ENCODE results near the gene GPALPP1.

DNA sequence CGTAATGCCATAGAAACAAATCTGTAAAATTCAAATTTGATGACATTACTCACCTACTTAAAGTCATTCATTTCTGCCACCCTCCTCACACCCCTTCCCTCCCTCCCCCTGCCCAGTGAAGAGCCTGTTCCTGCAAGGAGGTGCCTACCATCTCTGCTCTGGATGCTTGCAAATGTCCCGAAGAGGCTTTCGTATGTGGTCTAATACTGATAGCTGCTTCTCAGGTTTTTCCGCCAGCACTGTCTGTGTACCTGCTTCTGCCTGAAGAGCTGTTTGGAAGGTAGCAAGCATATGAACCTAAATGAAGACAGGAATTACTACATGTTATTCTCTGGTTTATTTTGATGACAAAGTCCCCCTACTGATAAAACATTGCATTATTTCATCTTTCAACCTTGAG, 57.1 kb downstream of the GPALPP1 start:
- TF ChIP-seq, protein P1, sequence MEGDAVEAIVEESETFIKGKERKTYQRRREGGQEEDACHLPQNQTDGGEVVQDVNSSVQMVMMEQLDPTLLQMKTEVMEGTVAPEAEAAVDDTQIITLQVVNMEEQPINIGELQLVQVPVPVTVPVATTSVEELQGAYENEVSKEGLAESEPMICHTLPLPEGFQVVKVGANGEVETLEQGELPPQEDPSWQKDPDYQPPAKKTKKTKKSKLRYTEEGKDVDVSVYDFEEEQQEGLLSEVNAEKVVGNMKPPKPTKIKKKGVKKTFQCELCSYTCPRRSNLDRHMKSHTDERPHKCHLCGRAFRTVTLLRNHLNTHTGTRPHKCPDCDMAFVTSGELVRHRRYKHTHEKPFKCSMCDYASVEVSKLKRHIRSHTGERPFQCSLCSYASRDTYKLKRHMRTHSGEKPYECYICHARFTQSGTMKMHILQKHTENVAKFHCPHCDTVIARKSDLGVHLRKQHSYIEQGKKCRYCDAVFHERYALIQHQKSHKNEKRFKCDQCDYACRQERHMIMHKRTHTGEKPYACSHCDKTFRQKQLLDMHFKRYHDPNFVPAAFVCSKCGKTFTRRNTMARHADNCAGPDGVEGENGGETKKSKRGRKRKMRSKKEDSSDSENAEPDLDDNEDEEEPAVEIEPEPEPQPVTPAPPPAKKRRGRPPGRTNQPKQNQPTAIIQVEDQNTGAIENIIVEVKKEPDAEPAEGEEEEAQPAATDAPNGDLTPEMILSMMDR (IDR thresholded peaks at IDR 0.05), result no peak
- no peak for TF ChIP-seq POLR2A (IDR thresholded peaks at IDR 0.05)

All from thyroid gland (tissue), 4 donors.